ENCODE data around the gene KCNQ1. TPM values are rescaled to one million over a fixed set of nuclear protein-coding genes. Genes with fewer than 3 reads are reported as not detected.

KCNQ1 gene
- polyA plus RNA-seq, 1 of the 3 experiments (the other 2 are of a cell fraction), result 0.05 TPM

GRCh38 chr11:2702771-2703362, 258.1 kb downstream of the KCNQ1 start:
- H3K9ac ChIP-seq, result no peak overlapping the region
- H3K9me2 ChIP-seq, result no peaks in the 10 kb centered on the region
- WGBS (ENCODE audit: low lambda C conversion rate), result 73% methylated on average over 15 of the region's 17 CpGs
- no peak overlapping the region for H3K4me3 ChIP-seq (ENCODE audit: low read depth in 2 of 2, low read length in 1 of 2)
- H3K4me1 ChIP-seq (ENCODE audit: control insufficient read depth in 1 of 2, insufficient read depth in 2 of 2, low read depth in 1 of 2, low read length in 1 of 2), result peaks cover 0 to 42% of the 10 kb centered on the region in 2 experiments; a peak in 1 of 4 replicates
- no peaks in the 10 kb centered on the region for H3K36me3 ChIP-seq (replicated peaks in 1 of 2; ENCODE audit: control insufficient read depth in 1 of 2, insufficient read depth in 2 of 2, low read length in 1 of 2)
- TF ChIP-seq RXRA (IDR thresholded peaks at IDR 0.05; ENCODE audit: borderline replicate concordance, low read depth) (no peak), GATA2 (CRISPR knock-in tag; IDR thresholded peaks at IDR 0.05) (no peak), EP300 (IDR thresholded peaks at IDR 0.05; ENCODE audit: borderline replicate concordance in 1 of 2, low read depth in 1 of 2, low read length in 1 of 2) (no peak), CTCF (IDR thresholded peaks at IDR 0.05) (no peak), JUND (IDR thresholded peaks at IDR 0.05) (no peak), RCOR1 (IDR thresholded peaks at IDR 0.05; ENCODE audit: low read length) (no peak), USF2 (IDR thresholded peaks at IDR 0.05; ENCODE audit: borderline replicate concordance, low read depth, low read length) (no peak), MEF2A (IDR thresholded peaks at IDR 0.05; ENCODE audit: borderline replicate concordance, low read depth) (no peak), ELF1 (IDR thresholded peaks at IDR 0.05) (no peak), YY1 (IDR thresholded peaks at IDR 0.05; ENCODE audit: low read depth) (no peak), NRF1 (IDR thresholded peaks at IDR 0.05; ENCODE audit: low read depth, low read length) (no peak), TAF1 (IDR thresholded peaks at IDR 0.05; ENCODE audit: borderline replicate concordance, low read depth, low read length) (no peak), CHD2 (IDR thresholded peaks at IDR 0.05; ENCODE audit: low read length, partially characterized antibody) (no peak), USF1 (IDR thresholded peaks at IDR 0.05; ENCODE audit: borderline replicate concordance, low read depth) (no peak), SMC3 (IDR thresholded peaks at IDR 0.05; ENCODE audit: low read depth, low read length) (no peak)
- no peak overlapping the region for H3K4me2 ChIP-seq
- no peaks in the 10 kb centered on the region for H3K9me3 ChIP-seq
- CTCF ChIA-PET, result interaction anchor here (0.7 to 2.5 kb wide), 9 partner anchors 10 to 189 kb away, joined by 3 to 10 read pairs (median 3); no protein-coding TSS in a partner anchor
- H3K27me3 ChIP-seq (ENCODE audit: insufficient read depth), result no peaks in the 10 kb centered on the region
- H4K20me1 ChIP-seq (ENCODE audit: insufficient read depth), result peaks cover 10% of the 10 kb centered on the region
- POLR2A ChIA-PET, result no interaction called here
- H2AFZ ChIP-seq (ENCODE audit: low read depth), result no peak overlapping the region
- H3K27ac ChIP-seq (ENCODE audit: low read depth in 2 of 2, low read length in 1 of 2), result no peak overlapping the region
- H3K79me2 ChIP-seq (ENCODE audit: insufficient read depth), result peaks cover 18% of the 10 kb centered on the region
- no peaks in the 10 kb centered on the region for H3F3A ChIP-seq (replicated peaks; ENCODE audit: insufficient read depth)
- DNase-seq, result no peak

All from SK-N-SH (cell line).